GM19351 (cell line): Measurements from ENCODE around the gene MKNK1.
A peak's percentile ranks its signal among the peaks of the same experiment; 100 is the strongest.

Source experiments
- ATAC-seq: cut with Tn5 transposase; IDR thresholded peaks from one replicate; pipeline ENCODE4 v1.9.1; 2021; ENCODE audit warnings: mild to moderate bottlenecking, moderate library complexity; ENCODE audit not compliant: unreplicated experiment

MKNK1 gene

GRCh38 chr1:46619656-46620258 is 15.7 kb upstream of the MKNK1 start:
- no peak for ATAC-seq

GRCh38 chr1:46618754-46619415 is 14.8 kb upstream of the MKNK1 start:
- ATAC-seq: no peak

- no peak for ATAC-seq
Measured at GRCh38 chr1:46617833-46618232, 13.8 kb upstream of the MKNK1 start.

GRCh38 chr1:46617108-46617800 is 13.2 kb upstream of the MKNK1 start:
- no peak for ATAC-seq

GRCh38 chr1:46616277-46617107 is 12.4 kb upstream of the MKNK1 start, which contains the start of gene MOB3C:
Gene MOB3C, minus strand, starts transcription at chr1:46616811. Its CDS starts 3,490 bp downstream, at chr1:46613321.
- ATAC-seq: peak; percentile 66

- ATAC-seq: peak; percentile 27
Measured at GRCh38 chr1:46615735-46616134, 11.7 kb upstream of the MKNK1 start.

- ATAC-seq: no peak
Measured at GRCh38 chr1:46615088-46615487, 11.0 kb upstream of the MKNK1 start.

- ATAC-seq: no peak
Measured at GRCh38 chr1:46614604-46614984, 10.5 kb upstream of the MKNK1 start.

GRCh38 chr1:46613661-46614603 is 9.9 kb upstream of the MKNK1 start:
- no peak for ATAC-seq

- no peak for ATAC-seq
Measured at GRCh38 chr1:46612937-46613660, 9.0 kb upstream of the MKNK1 start.

GRCh38 chr1:46611691-46612221 is 7.7 kb upstream of the MKNK1 start:
- ATAC-seq: no peak

- no peak for ATAC-seq
Measured at GRCh38 chr1:46607345-46608130, 3.5 kb upstream of the MKNK1 start.

- no peak for ATAC-seq
Measured at GRCh38 chr1:46606255-46606965, 2.3 kb upstream of the MKNK1 start.

- ATAC-seq: no peak
Measured at GRCh38 chr1:46605232-46605631, 1.2 kb upstream of the MKNK1 start.

GRCh38 chr1:46603481-46603857 is 599 bp downstream of the MKNK1 start:
- no peak for ATAC-seq

- no peak for ATAC-seq
Measured at GRCh38 chr1:46601257-46602007, 2.6 kb downstream of the MKNK1 start.
